Activated CD8-positive, alpha-beta T cell treated with anti-CD3 and anti-CD28 coated beads for 36 hours (primary cell): Measurements from ENCODE around the gene RCAN2. TPM values are rescaled to one million over a fixed set of nuclear protein-coding genes. Genes with fewer than 3 reads are reported as not detected.

Source experiments
- ATAC-seq: fragments of 200-7000 bp; cut with Tn5 transposase; one replicate; pipeline ENCODE4 v1.10.0; 2021; ENCODE audit warnings: mild to moderate bottlenecking, moderate library complexity
- CTCF ChIA-PET: fragments of 350-600 bp; sonication (Branson Sonifier 250); formaldehyde crosslinking; loops from one replicate; lab custom pipeline; 2021; ENCODE audit warnings: antibody characterized with exemption; lab: Charles Lee
- POLR2A ChIA-PET: fragments of 350-600 bp; sonication (Branson Sonifier 250); formaldehyde crosslinking; loops from one replicate; lab custom pipeline; 2021; ENCODE audit warnings: antibody characterized with exemption; lab: Charles Lee
- DNase-seq: peaks from one replicate; pipeline ENCODE4 v3.0.0-alpha.2; 2020
- H3K27ac Mint-ChIP-seq: one replicate; pipeline ENCODE4 v1.8.0; 2021; ENCODE audit warnings: mild to moderate bottlenecking, mixed read lengths
- H3K27me3 Mint-ChIP-seq: one replicate; pipeline ENCODE4 v1.8.0; 2021; ENCODE audit warnings: mixed read lengths
- H3K36me3 Mint-ChIP-seq: one replicate; pipeline ENCODE4 v1.8.0; 2021; ENCODE audit warnings: low read depth, mixed read lengths
- H3K4me1 Mint-ChIP-seq: one replicate; pipeline ENCODE4 v1.8.0; 2021; ENCODE audit warnings: low read depth, mixed read lengths
- H3K4me3 Mint-ChIP-seq: one replicate; pipeline ENCODE4 v1.8.0; 2021; ENCODE audit warnings: mild to moderate bottlenecking, moderate library complexity, mixed read lengths
- H3K9me3 Mint-ChIP-seq: one replicate; pipeline ENCODE4 v1.8.0; 2021; ENCODE audit warnings: mixed read lengths
- CTCF ChIP-seq: fragments of 200-600 bp; IDR thresholded peaks from one replicate; pipeline ENCODE4 v1.8.0; 2022; ENCODE audit warnings: antibody characterized with exemption, mild to moderate bottlenecking
- intact Hi-C: fragments of 100-400 bp; cut with micrococcal nuclease; formaldehyde crosslinking; loops from one replicate; pipeline ENCODE4 v1.10.0; 2022
- total RNA-seq, 2 experiments: library from RNA; stranded (reverse); gene quantifications; one replicate each; pipeline ENCODE4 v1.2.3, GENCODE V29; 2021

Gene RCAN2
- total RNA-seq, 2 experiments from 2014 or later: not detected

GRCh38 chr6:46453741-46454316 is 37.4 kb downstream of the RCAN2 start:
- intact Hi-C loops: no loop called here
- CTCF ChIA-PET: no interaction called here
- Mint-ChIP-seq H3K9me3 (no peaks in the 10 kb centered on the region), H3K27me3 (peaks cover 7% of the 10 kb centered on the region), H3K36me3 (no peaks in the 10 kb centered on the region), H3K4me3 (no peak overlapping the region), H3K27ac (no peak overlapping the region), H3K4me1 (no peaks in the 10 kb centered on the region)
- POLR2A ChIA-PET: no interaction called here
- DNase-seq (no peak), ATAC-seq (no peak)
- TF ChIP-seq CTCF: no peak

- Mint-ChIP-seq H3K4me3 (no peak overlapping the region), H3K27me3 (peaks cover 7% of the 10 kb centered on the region)
- POLR2A ChIA-PET: no interaction called here
These were observed 38.0 kb downstream of the RCAN2 start for GRCh38 chr6:46453216-46453615.

GRCh38 chr6:46452312-46452917 is 38.8 kb downstream of the RCAN2 start:
- no peak for DNase-seq

More at GRCh38 chr6:46453216-46453615, 38.0 kb downstream of the RCAN2 start:
- Mint-ChIP-seq H3K9me3 (no peaks in the 10 kb centered on the region), H3K27ac (no peak overlapping the region), H3K36me3 (no peaks in the 10 kb centered on the region), H3K4me1 (no peaks in the 10 kb centered on the region)
- no peak for ATAC-seq
- intact Hi-C loops: no loop called here
- DNase-seq: no peak
- CTCF ChIA-PET: no interaction called here
- TF ChIP-seq CTCF: no peak

GRCh38 chr6:46451343-46451742 is 39.9 kb downstream of the RCAN2 start:
- ChIA-PET POLR2A (no interaction called here), CTCF (interaction anchor here (1.4 kb wide), 1 partner anchor 41 kb away, joined by 4 read pairs; no protein-coding TSS in a partner anchor)
- no peak for ATAC-seq
- H3K36me3 Mint-ChIP-seq: no peaks in the 10 kb centered on the region
- no peak for TF ChIP-seq CTCF
- intact Hi-C loops: no loop called here
- H3K27me3 Mint-ChIP-seq: peaks cover 10% of the 10 kb centered on the region
- DNase-seq: no peak
- H3K4me3 Mint-ChIP-seq: no peak overlapping the region
- no peaks in the 10 kb centered on the region for H3K4me1 Mint-ChIP-seq
- H3K27ac Mint-ChIP-seq: no peak overlapping the region
- peaks cover 2% of the 10 kb centered on the region for H3K9me3 Mint-ChIP-seq

More at GRCh38 chr6:46452312-46452917, 38.8 kb downstream of the RCAN2 start:
- Mint-ChIP-seq H3K27ac (no peak overlapping the region), H3K36me3 (no peaks in the 10 kb centered on the region), H3K4me1 (no peaks in the 10 kb centered on the region), H3K9me3 (peaks cover 2% of the 10 kb centered on the region), H3K4me3 (no peak overlapping the region), H3K27me3 (peaks cover 10% of the 10 kb centered on the region)
- no peak for TF ChIP-seq CTCF
- intact Hi-C loops: no loop called here
- ATAC-seq: no peak
- CTCF ChIA-PET: interaction anchor here (0.9 kb wide), 1 partner anchor 42 kb away, joined by 3 read pairs; no protein-coding TSS in a partner anchor
- POLR2A ChIA-PET: no interaction called here

GRCh38 chr6:46444772-46445454 is 46.3 kb downstream of the RCAN2 start:
- Mint-ChIP-seq H3K27ac (no peak overlapping the region), H3K27me3 (peaks cover 10% of the 10 kb centered on the region), H3K36me3 (no peaks in the 10 kb centered on the region), H3K4me3 (no peak overlapping the region), H3K4me1 (no peaks in the 10 kb centered on the region), H3K9me3 (peaks cover 7% of the 10 kb centered on the region)
- intact Hi-C loops: no loop called here
- TF ChIP-seq CTCF: no peak
- DNase-seq: no peak
- CTCF ChIA-PET: no interaction called here
- no peak for ATAC-seq
- POLR2A ChIA-PET: no interaction called here
